Measurements from ENCODE around the gene NRN1L.

NRN1L gene

GRCh38 chr16:67872131-67872630, 12.5 kb upstream of the NRN1L start:
- no peak for DNase-seq (ENCODE audit: extremely low read depth, low read depth)
- TF ChIP-seq CTCF (IDR thresholded peaks at IDR 0.05; ENCODE audit: low read depth, low read length), result no peak

- DNase-seq (ENCODE audit: extremely low read depth, low read depth), result peak; percentile 50
Observed at GRCh38 chr16:67872631-67873434, 11.9 kb upstream of the NRN1L start, which contains the start of gene EDC4. Gene EDC4, plus strand, starts transcription at chr16:67873052. Its CDS starts 210 bp downstream, at chr16:67873262.

GRCh38 chr16:67873435-67874370, 11.0 kb upstream of the NRN1L start:
- TF ChIP-seq CTCF (IDR thresholded peaks at IDR 0.05; ENCODE audit: low read depth, low read length), result no peak
- DNase-seq (ENCODE audit: extremely low read depth, low read depth), result no peak

More at GRCh38 chr16:67872631-67873434, 11.9 kb upstream of the NRN1L start, which contains the start of gene EDC4:
- no peak for TF ChIP-seq CTCF (IDR thresholded peaks at IDR 0.05; ENCODE audit: low read depth, low read length)

GRCh38 chr16:67874372-67874771, 10.3 kb upstream of the NRN1L start:
- no peak for TF ChIP-seq CTCF (IDR thresholded peaks at IDR 0.05; ENCODE audit: low read depth, low read length)
- no peak for DNase-seq (ENCODE audit: extremely low read depth, low read depth)

- no peak for TF ChIP-seq CTCF (IDR thresholded peaks at IDR 0.05; ENCODE audit: low read depth, low read length)
Observed at GRCh38 chr16:67877064-67877463, 7.6 kb upstream of the NRN1L start.

GRCh38 chr16:67878232-67878631, 6.5 kb upstream of the NRN1L start:
- TF ChIP-seq CTCF (IDR thresholded peaks at IDR 0.05; ENCODE audit: low read depth, low read length), result no peak
- DNase-seq (ENCODE audit: extremely low read depth, low read depth), result no peak

More at GRCh38 chr16:67877064-67877463, 7.6 kb upstream of the NRN1L start:
- DNase-seq (ENCODE audit: extremely low read depth, low read depth), result no peak

All from AG09319 (cell line).